GM08714 (cell line): ENCODE measurements around the gene RNPS1.

ENCODE experiments used
- H3K4me3 ChIP-seq: fragments of 200-500 bp; sonication (Bioruptor generic); 2 replicates; pipeline ENCODE4 v1.5.1; 2014; ENCODE audit warnings: mild to moderate bottlenecking, low read length, inconsistent platforms
- ZNF274 ChIP-seq: IDR thresholded peaks from 2 replicates; pipeline ENCODE4 v1.6.1; 2012; ENCODE audit warnings: mild to moderate bottlenecking, low read depth, low read length

The RNPS1 gene

DNA sequence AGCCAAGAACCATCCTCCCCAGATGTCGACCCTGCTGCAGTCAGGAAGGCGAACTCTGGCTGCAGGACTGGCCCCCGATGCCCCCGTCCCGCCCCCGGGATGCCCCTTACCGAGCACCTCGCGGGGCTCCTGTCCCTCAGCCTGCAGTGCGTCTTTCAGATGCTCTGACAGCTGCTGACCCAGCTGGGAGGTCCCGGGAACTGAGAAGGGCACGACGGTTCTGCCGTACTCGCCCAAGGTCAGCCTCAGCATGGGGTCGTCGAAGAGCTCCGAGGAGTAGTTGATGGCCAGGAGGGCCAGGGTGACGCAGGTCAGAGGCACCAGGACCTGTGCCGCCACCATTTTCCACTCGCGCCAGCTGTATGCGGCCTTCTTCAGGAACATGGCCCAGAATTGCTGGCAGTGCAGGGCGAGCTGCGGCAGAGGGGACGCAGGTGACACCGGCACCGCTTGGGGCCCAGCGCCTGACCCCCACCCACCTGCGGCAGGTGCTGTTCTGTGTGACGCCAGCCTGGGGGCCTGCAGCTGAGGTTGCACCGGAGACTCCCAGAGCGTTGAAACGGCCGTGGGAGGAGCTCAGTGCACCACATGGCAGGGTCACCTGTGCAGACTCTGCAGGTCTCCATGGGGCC is 20.1 kb upstream of the RNPS1 start:
- no peak overlapping the region for H3K4me3 ChIP-seq
- TF ChIP-seq ZNF274, result no peak

GRCh38 chr16:2286550-2286949 is 18.6 kb upstream of the RNPS1 start:
- H3K4me3 ChIP-seq, result no peak overlapping the region
- no peak for TF ChIP-seq ZNF274

DNA sequence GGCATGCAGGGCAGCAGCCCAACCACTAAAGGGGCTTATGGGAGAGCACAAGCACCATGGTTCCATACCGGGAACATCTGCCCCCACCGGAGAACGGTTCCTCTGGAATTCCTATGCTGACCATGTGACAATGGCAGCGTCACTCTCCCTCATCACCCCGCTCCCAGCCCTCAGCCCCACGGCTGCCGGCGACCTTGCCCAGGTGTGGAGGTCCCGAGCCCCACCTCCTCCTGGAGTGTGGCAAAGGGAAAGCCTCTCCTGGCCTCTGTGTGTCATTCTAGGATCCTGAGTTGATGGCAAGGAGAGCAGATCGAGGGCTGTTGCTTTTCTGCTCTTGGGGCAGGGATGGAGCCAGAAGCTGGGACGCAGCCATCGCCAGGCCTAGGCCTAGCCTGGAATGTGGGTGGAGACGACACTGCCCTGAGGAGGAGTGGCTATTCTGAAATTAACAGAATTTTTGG is 17.8 kb upstream of the RNPS1 start:
- no peak overlapping the region for H3K4me3 ChIP-seq
- TF ChIP-seq ZNF274, result no peak

DNA sequence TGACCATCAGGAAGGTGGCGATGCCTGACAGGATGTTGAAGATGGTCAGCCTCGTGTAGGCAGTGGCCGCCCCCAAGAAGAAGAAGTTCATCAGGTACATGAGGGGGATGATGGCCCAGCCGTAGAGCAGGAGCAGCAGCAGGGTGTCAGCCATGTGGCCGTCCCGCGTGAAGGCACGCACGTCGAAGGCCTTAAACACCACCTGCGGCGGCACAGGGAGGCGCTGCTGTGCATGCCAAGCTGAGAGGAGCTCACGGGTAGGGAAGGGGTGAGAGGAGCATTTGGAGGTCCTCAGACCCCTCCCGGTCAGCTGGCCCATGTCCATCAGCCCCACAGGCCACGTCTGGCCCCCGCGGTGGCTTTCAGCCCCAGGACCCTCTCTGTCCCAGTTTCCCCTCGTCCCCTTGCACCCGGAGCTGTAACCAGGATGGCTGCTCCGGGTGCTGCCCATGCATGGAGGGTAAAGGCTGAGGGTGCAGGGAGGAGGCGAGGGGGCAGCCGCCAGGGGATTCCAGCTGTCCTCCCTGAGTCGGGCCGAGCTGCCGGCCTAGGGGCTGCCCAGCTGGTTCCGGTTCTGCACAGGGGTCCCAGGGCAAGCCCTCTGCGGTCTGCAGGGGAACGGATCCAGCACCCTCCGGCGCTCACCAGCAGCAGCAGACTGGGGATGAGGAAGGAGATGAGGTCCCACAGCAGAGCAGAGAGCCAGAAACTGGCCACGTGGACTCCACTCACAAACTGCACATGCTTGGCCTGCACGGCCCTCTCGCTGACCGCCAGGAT is 17.1 kb upstream of the RNPS1 start:
- TF ChIP-seq ZNF274, result no peak
- H3K4me3 ChIP-seq, result no peak overlapping the region

- H3K4me3 ChIP-seq, result no peak overlapping the region
- no peak for TF ChIP-seq ZNF274
Observed at GRCh38 chr16:2284001-2284770, 16.3 kb upstream of the RNPS1 start.

GRCh38 chr16:2282866-2283555 is 15.1 kb upstream of the RNPS1 start:
- H3K4me3 ChIP-seq, result no peak overlapping the region
- TF ChIP-seq ZNF274, result no peak

DNA sequence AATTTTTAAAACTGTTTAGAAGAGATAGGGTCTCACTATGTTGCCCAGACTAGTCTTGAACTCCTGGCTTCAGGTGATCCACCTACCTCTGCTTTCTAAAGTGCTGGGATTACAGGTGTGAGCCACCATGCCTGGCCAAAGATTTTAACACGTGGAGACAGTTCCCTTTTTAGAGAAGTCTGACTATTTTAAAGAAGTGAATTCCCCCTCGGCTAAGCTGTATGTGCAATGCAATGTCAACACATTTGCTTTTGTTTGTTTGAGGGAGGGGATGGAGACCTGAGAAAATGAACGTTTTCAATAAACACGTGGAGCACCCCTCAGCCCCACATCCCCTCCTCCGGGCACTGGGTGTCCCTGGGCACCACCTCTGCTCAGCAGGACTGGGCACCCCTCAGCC is 14.3 kb upstream of the RNPS1 start:
- TF ChIP-seq ZNF274, result no peak
- no peak overlapping the region for H3K4me3 ChIP-seq

GRCh38 chr16:2280981-2281542 is 13.1 kb upstream of the RNPS1 start:
- H3K4me3 ChIP-seq, result no peak overlapping the region
- no peak for TF ChIP-seq ZNF274

GRCh38 chr16:2280461-2280860 is 12.5 kb upstream of the RNPS1 start:
- no peak overlapping the region for H3K4me3 ChIP-seq
- no peak for TF ChIP-seq ZNF274

- no peak overlapping the region for H3K4me3 ChIP-seq
- TF ChIP-seq ZNF274, result no peak
Observed at GRCh38 chr16:2278956-2279800, 11.3 kb upstream of the RNPS1 start.

- TF ChIP-seq ZNF274, result no peak
- H3K4me3 ChIP-seq, result no peak overlapping the region
Observed at GRCh38 chr16:2278272-2278608, 10.3 kb upstream of the RNPS1 start.

DNA sequence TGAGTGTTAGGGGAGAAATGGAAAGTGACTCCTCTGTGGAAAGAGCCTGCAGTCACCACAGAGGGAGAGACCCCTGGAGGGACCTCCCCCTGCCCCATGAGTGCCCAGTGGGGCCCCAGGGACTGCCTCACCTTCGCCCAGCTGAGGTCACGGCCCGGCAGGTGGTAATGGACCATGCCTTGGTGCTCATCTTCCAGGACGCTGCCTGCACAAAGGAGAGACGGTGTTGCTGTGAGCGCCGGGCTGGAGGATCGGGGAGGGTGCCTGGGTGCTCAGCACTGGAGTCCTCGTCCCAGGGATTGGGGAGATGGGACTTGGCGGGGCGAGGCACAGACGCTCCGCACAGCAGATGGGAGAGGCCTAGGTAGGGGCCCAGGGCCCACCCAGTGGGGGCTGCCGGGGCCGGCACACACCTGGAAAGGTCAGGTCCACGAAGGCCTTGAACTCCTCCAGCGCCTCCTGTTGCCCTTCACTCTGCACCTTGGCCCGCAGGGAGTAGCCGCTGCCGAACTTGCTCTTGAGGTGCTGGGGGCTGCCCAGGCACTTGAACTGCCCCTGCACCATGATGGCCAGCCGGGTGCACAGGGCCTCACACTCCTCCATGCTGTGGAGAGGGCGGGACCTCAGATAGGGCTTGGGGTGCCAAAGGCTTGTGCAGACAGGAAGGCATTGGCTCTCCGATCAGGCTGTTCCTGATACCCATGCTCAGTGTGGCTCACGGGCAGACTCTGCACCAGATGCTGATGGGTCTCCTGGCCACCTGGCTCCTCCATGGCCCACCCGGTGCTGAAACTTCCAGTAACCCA is 9.7 kb upstream of the RNPS1 start:
- no peak for TF ChIP-seq ZNF274
- H3K4me3 ChIP-seq, result no peak overlapping the region
